HL-60 (cell line): ENCODE measurements around the gene PPIE.

Experiments
- CTCF ChIP-seq: IDR thresholded peaks from one replicate; pipeline ENCODE4 v1.5.1; 2011; ENCODE audit warnings: low read length, control low read depth, inconsistent platforms; ENCODE audit not compliant: insufficient read depth
- POLR2AphosphoS5 ChIP-seq: IDR thresholded peaks from 2 replicates; pipeline ENCODE4 v1.6.1; 2012; ENCODE audit warnings: low read depth

- no peak for TF ChIP-seq POLR2AphosphoS5
- TF ChIP-seq CTCF = no peak
Measured at GRCh38 chr1:39727932-39728317, 10.8 kb upstream of the PPIE start.
